ENCODE results near the gene KIF21B.

Gene KIF21B

GRCh38 chr1:201028461-201028889, 5.0 kb upstream of the KIF21B start:
- Histone ChIP-seq H3K36me3 (ENCODE audit: insufficient read depth, low read length) (no peaks in the 10 kb centered on the region), H3K27me3 (ENCODE audit: insufficient read depth, low read length) (no peaks in the 10 kb centered on the region), H3K79me2 (ENCODE audit: control insufficient read depth, insufficient read depth, low read length, unreplicated experiment) (no peaks in the 10 kb centered on the region), H3K4me1 (ENCODE audit: control insufficient read depth, insufficient read depth, low read length, unreplicated experiment) (peaks cover 21% of the 10 kb centered on the region), H3K27ac (ENCODE audit: low read depth, low read length) (no peak overlapping the region), H2AFZ (ENCODE audit: low read length, unreplicated experiment) (no peak overlapping the region), H3K4me3 (ENCODE audit: low read depth, low read length) (no peak overlapping the region)

- H2AFZ ChIP-seq (ENCODE audit: low read length, unreplicated experiment): no peak overlapping the region
- no peak overlapping the region for H3K27ac ChIP-seq (ENCODE audit: low read depth, low read length)
- no peak overlapping the region for H3K4me3 ChIP-seq (ENCODE audit: low read depth, low read length)
Measured at GRCh38 chr1:201026836-201027235, 3.3 kb upstream of the KIF21B start.

GRCh38 chr1:201026234-201026633, 2.7 kb upstream of the KIF21B start:
- Histone ChIP-seq H3K4me1 (ENCODE audit: control insufficient read depth, insufficient read depth, low read length, unreplicated experiment) (peaks cover 21% of the 10 kb centered on the region), H3K36me3 (ENCODE audit: insufficient read depth, low read length) (no peaks in the 10 kb centered on the region), H3K4me3 (ENCODE audit: low read depth, low read length) (no peak overlapping the region), H3K27me3 (ENCODE audit: insufficient read depth, low read length) (peaks cover 12% of the 10 kb centered on the region), H2AFZ (ENCODE audit: low read length, unreplicated experiment) (no peak overlapping the region), H3K79me2 (ENCODE audit: control insufficient read depth, insufficient read depth, low read length, unreplicated experiment) (no peaks in the 10 kb centered on the region), H3K27ac (ENCODE audit: low read depth, low read length) (peak overlapping the region; percentile 59)

More at GRCh38 chr1:201026836-201027235, 3.3 kb upstream of the KIF21B start:
- Histone ChIP-seq H3K36me3 (ENCODE audit: insufficient read depth, low read length) (no peaks in the 10 kb centered on the region), H3K27me3 (ENCODE audit: insufficient read depth, low read length) (peaks cover 12% of the 10 kb centered on the region), H3K79me2 (ENCODE audit: control insufficient read depth, insufficient read depth, low read length, unreplicated experiment) (no peaks in the 10 kb centered on the region), H3K4me1 (ENCODE audit: control insufficient read depth, insufficient read depth, low read length, unreplicated experiment) (peaks cover 21% of the 10 kb centered on the region)

GRCh38 chr1:201025571-201026002, 2.1 kb upstream of the KIF21B start:
- H3K27me3 ChIP-seq (ENCODE audit: insufficient read depth, low read length): peaks cover 12% of the 10 kb centered on the region
- H3K79me2 ChIP-seq (ENCODE audit: control insufficient read depth, insufficient read depth, low read length, unreplicated experiment): no peaks in the 10 kb centered on the region
- no peak overlapping the region for H3K4me3 ChIP-seq (ENCODE audit: low read depth, low read length)
- H2AFZ ChIP-seq (ENCODE audit: low read length, unreplicated experiment): no peak overlapping the region
- H3K27ac ChIP-seq (ENCODE audit: low read depth, low read length): peak overlapping the region; percentile 59
- H3K4me1 ChIP-seq (ENCODE audit: control insufficient read depth, insufficient read depth, low read length, unreplicated experiment): peaks cover 21% of the 10 kb centered on the region
- no peaks in the 10 kb centered on the region for H3K36me3 ChIP-seq (ENCODE audit: insufficient read depth, low read length)

GRCh38 chr1:201024625-201024998, 1.1 kb upstream of the KIF21B start:
- Histone ChIP-seq H3K27ac (ENCODE audit: low read depth, low read length) (no peak overlapping the region), H3K4me3 (ENCODE audit: low read depth, low read length) (no peak overlapping the region), H3K27me3 (ENCODE audit: insufficient read depth, low read length) (peaks cover 12% of the 10 kb centered on the region), H3K79me2 (ENCODE audit: control insufficient read depth, insufficient read depth, low read length, unreplicated experiment) (no peaks in the 10 kb centered on the region), H3K36me3 (ENCODE audit: insufficient read depth, low read length) (no peaks in the 10 kb centered on the region), H3K4me1 (ENCODE audit: control insufficient read depth, insufficient read depth, low read length, unreplicated experiment) (peaks cover 21% of the 10 kb centered on the region), H2AFZ (ENCODE audit: low read length, unreplicated experiment) (no peak overlapping the region)

DNA sequence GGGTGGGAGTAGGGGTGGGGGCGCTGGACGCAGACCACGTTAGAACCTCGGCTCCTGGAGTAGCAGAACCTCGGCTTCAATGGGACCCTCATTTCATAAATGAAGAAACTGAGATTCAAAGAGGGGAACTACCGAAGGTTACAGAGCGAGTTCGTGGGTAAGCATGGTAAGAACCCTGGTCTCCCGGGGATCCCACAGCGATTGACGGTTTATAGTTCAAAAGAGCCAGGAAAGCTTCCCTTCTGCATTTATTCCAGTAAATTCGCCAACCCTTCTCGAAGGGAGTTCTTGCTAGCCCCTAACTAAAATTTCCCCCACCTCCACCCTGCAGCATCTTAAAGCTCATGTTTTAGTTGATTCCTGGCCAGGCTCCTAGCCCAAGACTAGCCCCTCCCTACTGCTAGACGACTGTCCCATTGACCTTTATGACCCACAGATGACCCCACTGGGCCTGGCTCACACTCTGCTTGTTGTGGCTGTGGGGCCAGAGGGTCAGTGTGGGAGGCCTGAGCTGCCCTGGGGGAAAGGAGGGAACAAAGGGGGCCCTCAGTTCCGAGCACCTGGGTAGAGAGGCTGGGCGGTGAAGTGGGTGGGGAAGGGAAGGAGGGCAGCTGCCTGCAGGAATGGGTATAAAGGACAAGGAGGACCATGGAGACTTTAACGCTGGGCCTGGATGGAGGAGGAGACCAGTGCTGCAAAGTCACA, 558 bp upstream of the KIF21B start:
- Histone ChIP-seq H3K27ac (ENCODE audit: low read depth, low read length) (no peak overlapping the region), H3K4me1 (ENCODE audit: control insufficient read depth, insufficient read depth, low read length, unreplicated experiment) (peaks cover 21% of the 10 kb centered on the region), H3K79me2 (ENCODE audit: control insufficient read depth, insufficient read depth, low read length, unreplicated experiment) (no peaks in the 10 kb centered on the region), H3K4me3 (ENCODE audit: low read depth, low read length) (no peak overlapping the region), H2AFZ (ENCODE audit: low read length, unreplicated experiment) (no peak overlapping the region), H3K36me3 (ENCODE audit: insufficient read depth, low read length) (no peaks in the 10 kb centered on the region), H3K27me3 (ENCODE audit: insufficient read depth, low read length) (peaks cover 12% of the 10 kb centered on the region)

GRCh38 chr1:201022820-201023516, 546 bp downstream of the KIF21B start:
- Histone ChIP-seq H3K27me3 (ENCODE audit: insufficient read depth, low read length) (peaks cover 12% of the 10 kb centered on the region), H3K4me3 (ENCODE audit: low read depth, low read length) (peak overlapping the region; percentile 66), H3K36me3 (ENCODE audit: insufficient read depth, low read length) (no peaks in the 10 kb centered on the region), H3K79me2 (ENCODE audit: control insufficient read depth, insufficient read depth, low read length, unreplicated experiment) (no peaks in the 10 kb centered on the region), H3K27ac (ENCODE audit: low read depth, low read length) (no peak overlapping the region), H2AFZ (ENCODE audit: low read length, unreplicated experiment) (peak overlapping the region; percentile 41), H3K4me1 (ENCODE audit: control insufficient read depth, insufficient read depth, low read length, unreplicated experiment) (peaks cover 21% of the 10 kb centered on the region)

DNA sequence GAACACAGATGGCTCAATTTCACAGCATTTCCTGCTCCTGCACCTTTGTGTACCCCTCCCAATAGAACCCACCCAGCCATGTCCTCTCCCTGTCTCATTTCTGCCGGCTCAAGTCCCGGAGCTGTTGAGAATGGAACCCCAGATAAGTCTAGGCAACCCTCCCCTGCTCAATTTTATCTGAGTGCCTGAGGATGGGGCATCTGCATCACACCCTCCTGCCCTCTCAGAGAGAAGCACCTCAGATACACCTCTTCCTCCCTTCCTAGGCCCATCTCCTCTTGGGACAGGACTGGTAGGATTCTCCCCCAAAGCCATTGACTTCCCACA, 1.1 kb downstream of the KIF21B start:
- H3K79me2 ChIP-seq (ENCODE audit: control insufficient read depth, insufficient read depth, low read length, unreplicated experiment): no peaks in the 10 kb centered on the region
- peak overlapping the region; percentile 66; the same call in 1 of the 2 replicates for H3K4me3 ChIP-seq (ENCODE audit: low read depth, low read length)
- no peak overlapping the region for H2AFZ ChIP-seq (ENCODE audit: low read length, unreplicated experiment)
- H3K27me3 ChIP-seq (ENCODE audit: insufficient read depth, low read length): peaks cover 12% of the 10 kb centered on the region
- peaks cover 21% of the 10 kb centered on the region for H3K4me1 ChIP-seq (ENCODE audit: control insufficient read depth, insufficient read depth, low read length, unreplicated experiment)
- no peaks in the 10 kb centered on the region for H3K36me3 ChIP-seq (ENCODE audit: insufficient read depth, low read length)
- H3K27ac ChIP-seq (ENCODE audit: low read depth, low read length): no peak overlapping the region

DNA sequence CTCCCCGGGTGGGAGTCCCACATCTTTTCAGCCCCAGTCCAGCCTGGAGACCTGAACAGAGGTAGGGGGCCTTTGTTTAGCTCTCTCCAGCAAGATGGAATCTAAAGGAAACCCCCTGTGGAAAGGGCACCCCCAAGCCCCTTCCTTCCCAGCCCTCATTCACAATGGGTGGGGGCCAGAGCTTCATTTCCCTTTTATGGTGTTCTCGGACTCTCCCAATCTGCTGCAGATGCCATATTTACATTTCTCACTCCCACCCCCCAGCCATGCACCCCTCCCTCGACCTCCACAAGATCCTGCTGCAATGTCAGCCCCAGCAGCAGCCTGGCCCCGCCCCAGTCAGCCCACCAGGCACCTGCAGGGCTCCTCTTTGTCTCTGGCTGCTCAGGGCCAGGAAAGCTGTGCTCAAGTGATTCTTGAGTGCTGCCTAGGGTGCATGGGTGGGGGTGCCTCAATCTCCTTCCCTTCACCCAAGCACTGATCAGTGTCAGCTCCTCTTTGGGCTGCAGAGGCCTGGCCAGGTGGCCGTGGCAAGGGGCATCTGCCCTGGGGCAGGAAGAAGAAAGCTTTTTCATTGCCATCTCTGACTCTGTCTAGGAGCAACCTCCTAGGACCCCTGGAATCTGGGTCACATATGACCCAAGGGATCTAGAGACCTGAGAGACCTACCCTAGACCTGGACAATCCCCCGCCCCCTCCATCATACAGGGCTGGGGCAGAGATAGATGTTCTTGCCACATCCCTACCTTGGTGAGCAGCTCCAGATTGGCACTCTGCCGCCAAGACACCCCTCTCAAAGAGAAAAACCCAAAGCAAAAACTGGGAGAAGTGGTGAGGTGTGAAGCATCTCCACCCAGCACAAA, 1.7 kb downstream of the KIF21B start:
- no peaks in the 10 kb centered on the region for H3K36me3 ChIP-seq (ENCODE audit: insufficient read depth, low read length)
- no peak overlapping the region for H3K4me3 ChIP-seq (ENCODE audit: low read depth, low read length)
- no peak overlapping the region for H3K27ac ChIP-seq (ENCODE audit: low read depth, low read length)
- H3K4me1 ChIP-seq (ENCODE audit: control insufficient read depth, insufficient read depth, low read length, unreplicated experiment): peaks cover 21% of the 10 kb centered on the region
- H3K79me2 ChIP-seq (ENCODE audit: control insufficient read depth, insufficient read depth, low read length, unreplicated experiment): no peaks in the 10 kb centered on the region
- peaks cover 17% of the 10 kb centered on the region for H3K27me3 ChIP-seq (ENCODE audit: insufficient read depth, low read length)
- no peak overlapping the region for H2AFZ ChIP-seq (ENCODE audit: low read length, unreplicated experiment)

- Histone ChIP-seq H3K4me3 (ENCODE audit: low read depth, low read length) (no peak overlapping the region), H3K27ac (ENCODE audit: low read depth, low read length) (no peak overlapping the region)
Measured at GRCh38 chr1:201020721-201021629, 2.5 kb downstream of the KIF21B start.

More at GRCh38 chr1:201020721-201021629, 2.5 kb downstream of the KIF21B start:
- Histone ChIP-seq H3K27me3 (ENCODE audit: insufficient read depth, low read length) (peaks cover 25% of the 10 kb centered on the region), H3K4me1 (ENCODE audit: control insufficient read depth, insufficient read depth, low read length, unreplicated experiment) (peaks cover 23% of the 10 kb centered on the region), H2AFZ (ENCODE audit: low read length, unreplicated experiment) (no peak overlapping the region), H3K79me2 (ENCODE audit: control insufficient read depth, insufficient read depth, low read length, unreplicated experiment) (no peaks in the 10 kb centered on the region), H3K36me3 (ENCODE audit: insufficient read depth, low read length) (no peaks in the 10 kb centered on the region)
